Panc1 (cell line): ENCODE results near the gene WDR11.

Source experiments
- POLR2AphosphoS5 ChIP-seq: IDR thresholded peaks from 2 replicates; pipeline ENCODE4 v1.6.1; 2012; ENCODE audit warnings: mild to moderate bottlenecking, low read depth, low read length, moderate library complexity
- SIN3A ChIP-seq: IDR thresholded peaks from 2 replicates; pipeline ENCODE4 v1.6.1; 2012; ENCODE audit warnings: low read depth, mild to moderate bottlenecking, low read length, moderate library complexity, borderline replicate concordance; ENCODE audit not compliant: insufficient read depth
- TCF7L2 ChIP-seq: IDR thresholded peaks from 2 replicates; pipeline ENCODE4 v1.6.1; 2011; ENCODE audit warnings: mild to moderate bottlenecking, low read depth, low read length, inconsistent platforms
- TF ChIP-seq, protein P1 (sequence below): fragments of 450-650 bp; IDR thresholded peaks from 2 replicates; pipeline ENCODE4 v1.5.1; 2017; ENCODE audit warnings: mild to moderate bottlenecking

GRCh38 chr10:120861178-120861855 is 10.2 kb downstream of the WDR11 start:
- TF ChIP-seq POLR2AphosphoS5 (no peak), SIN3A (no peak), TCF7L2 (no peak)
- TF ChIP-seq, protein P1, sequence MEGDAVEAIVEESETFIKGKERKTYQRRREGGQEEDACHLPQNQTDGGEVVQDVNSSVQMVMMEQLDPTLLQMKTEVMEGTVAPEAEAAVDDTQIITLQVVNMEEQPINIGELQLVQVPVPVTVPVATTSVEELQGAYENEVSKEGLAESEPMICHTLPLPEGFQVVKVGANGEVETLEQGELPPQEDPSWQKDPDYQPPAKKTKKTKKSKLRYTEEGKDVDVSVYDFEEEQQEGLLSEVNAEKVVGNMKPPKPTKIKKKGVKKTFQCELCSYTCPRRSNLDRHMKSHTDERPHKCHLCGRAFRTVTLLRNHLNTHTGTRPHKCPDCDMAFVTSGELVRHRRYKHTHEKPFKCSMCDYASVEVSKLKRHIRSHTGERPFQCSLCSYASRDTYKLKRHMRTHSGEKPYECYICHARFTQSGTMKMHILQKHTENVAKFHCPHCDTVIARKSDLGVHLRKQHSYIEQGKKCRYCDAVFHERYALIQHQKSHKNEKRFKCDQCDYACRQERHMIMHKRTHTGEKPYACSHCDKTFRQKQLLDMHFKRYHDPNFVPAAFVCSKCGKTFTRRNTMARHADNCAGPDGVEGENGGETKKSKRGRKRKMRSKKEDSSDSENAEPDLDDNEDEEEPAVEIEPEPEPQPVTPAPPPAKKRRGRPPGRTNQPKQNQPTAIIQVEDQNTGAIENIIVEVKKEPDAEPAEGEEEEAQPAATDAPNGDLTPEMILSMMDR: no peak
